Liver (tissue), 9 donors: ENCODE data around the gene TBC1D5. TPM values are rescaled to one million over a fixed set of nuclear protein-coding genes. Genes with fewer than 3 reads are reported as not detected.

Source experiments
- DNase-seq: peaks from one replicate; pipeline ENCODE4 v3.0.0-alpha.2; 2017; ENCODE audit warnings: low spot score
- H3K27ac ChIP-seq, 2 donors: one replicate each; pipeline ENCODE4 v1.7.0; 2013; ENCODE audit warnings: inconsistent platforms in 2 of 2, low read length in 2 of 2, control low read depth in 1 of 2, low read depth in 1 of 2, mild to moderate bottlenecking in 1 of 2
- H3K27me3 ChIP-seq, 4 donors: one replicate each; pipeline versions ENCODE4 v1.6.1 to v1.7.0; 2013; ENCODE audit warnings: low read length in 3 of 4, inconsistent platforms in 1 of 4, mild to moderate bottlenecking in 1 of 4, moderate library complexity in 1 of 4; ENCODE audit not compliant: control insufficient read depth in 4 of 4, insufficient read depth in 4 of 4
- H3K36me3 ChIP-seq, 4 donors: one replicate each; pipeline versions ENCODE4 v1.6.1 to v1.7.0; 2013; ENCODE audit warnings: low read length in 3 of 4, mild to moderate bottlenecking in 3 of 4, low read depth in 1 of 4, moderate library complexity in 1 of 4; ENCODE audit not compliant: control insufficient read depth in 4 of 4, insufficient read depth in 3 of 4
- H3K4me1 ChIP-seq, 4 donors: one replicate each; pipeline versions ENCODE4 v1.6.1 to v1.7.0; 2013; ENCODE audit warnings: low read length in 3 of 4, mild to moderate bottlenecking in 3 of 4, moderate library complexity in 1 of 4; ENCODE audit not compliant: control insufficient read depth in 4 of 4, insufficient read depth in 4 of 4
- H3K4me3 ChIP-seq, 3 donors: one replicate each; pipeline versions ENCODE4 v1.6.1 to v1.7.0; 2013; ENCODE audit warnings: low read length in 3 of 3, control low read depth in 1 of 3, low read depth in 1 of 3, mild to moderate bottlenecking in 1 of 3
- H3K9ac ChIP-seq, 2 donors: one replicate each; pipeline ENCODE4 v1.7.0; 2013; ENCODE audit warnings: low read length in 2 of 2, mild to moderate bottlenecking in 2 of 2, moderate library complexity in 2 of 2, control low read depth in 1 of 2, low read depth in 1 of 2
- H3K9me3 ChIP-seq, 4 donors: one replicate each; pipeline versions ENCODE4 v1.6.1 to v1.7.0; 2013; ENCODE audit warnings: low read length in 3 of 4; ENCODE audit not compliant: control insufficient read depth in 4 of 4
- EGR1 ChIP-seq, 2 donors: IDR thresholded peaks; 2 replicates each; pipeline ENCODE4 v1.6.1; 2016 to 2018; ENCODE audit warnings: antibody characterized with exemption in 2 of 2, low read depth in 2 of 2
- FOXA1 ChIP-seq: IDR thresholded peaks from 2 replicates; pipeline ENCODE4 v1.6.1; 2016; ENCODE audit warnings: antibody characterized with exemption
- FOXA2 ChIP-seq: IDR thresholded peaks from 2 replicates; pipeline ENCODE4 v1.6.1; 2016; ENCODE audit warnings: antibody characterized with exemption
- GABPA ChIP-seq, 2 donors: IDR thresholded peaks in 1 of 2; conservative IDR thresholded peaks in 1 of 2; 2 replicates each; pipeline ENCODE4 v1.6.1; 2016; ENCODE audit warnings: antibody characterized with exemption in 2 of 2, mild to moderate bottlenecking in 1 of 2, moderate library complexity in 1 of 2
- HNF4A ChIP-seq, 2 donors: conservative IDR thresholded peaks; 2 replicates each; pipeline ENCODE4 v1.6.1; 2016; ENCODE audit warnings: antibody characterized with exemption in 2 of 2, mild to moderate bottlenecking in 2 of 2
- HNF4G ChIP-seq: IDR thresholded peaks from 2 replicates; pipeline ENCODE4 v1.6.1; 2016; ENCODE audit warnings: antibody characterized with exemption
- NR2F2 ChIP-seq: IDR thresholded peaks from 2 replicates; pipeline ENCODE4 v1.6.1; 2016; ENCODE audit warnings: antibody characterized with exemption
- RAD21 ChIP-seq, 2 donors: IDR thresholded peaks; 2 replicates each; pipeline ENCODE4 v1.6.1; 2016; ENCODE audit warnings: antibody characterized with exemption in 2 of 2, mild to moderate bottlenecking in 2 of 2
- REST ChIP-seq: IDR thresholded peaks from 2 replicates; pipeline ENCODE4 v1.6.1; 2016; ENCODE audit warnings: antibody characterized with exemption, mild to moderate bottlenecking
- RXRA ChIP-seq, 2 donors: IDR thresholded peaks; 2 replicates each; pipeline ENCODE4 v1.6.1; 2017 to 2018; ENCODE audit warnings: antibody characterized with exemption in 2 of 2, mild to moderate bottlenecking in 1 of 2
- SP1 ChIP-seq: IDR thresholded peaks from 2 replicates; pipeline ENCODE4 v1.6.1; 2018; ENCODE audit warnings: antibody characterized with exemption, mild to moderate bottlenecking
- WGBS: extraction: QIAGEN DNeasy Blood & Tissue Kit; methylation state at CpG from one replicate; pipeline ENCODE4 v1.1.7; 2013; 5-methylcytosine and 5-hydroxymethylcytosine counted together
- polyA plus RNA-seq, 2 donors: library from polyadenylated mRNA; stranded (reverse) in 1 of 2; unstranded in 1 of 2; fragments of 200-250 nt in 1 of 2; fragments of >200 nt in 1 of 2; fragmentation: Nextera tagmentation in 1 of 2; extraction: Ambion mirVana in 1 of 2; gene quantifications; one replicate each; pipeline versions ENCODE4 v1.2.1 to v1.2.3, GENCODE V29; 2013 to 2015
- total RNA-seq, 2 donors: library from RNA; depleted of rRNA; stranded (reverse); fragments of >200 nt; gene quantifications; one replicate each; pipeline ENCODE4 v1.2.3, GENCODE V29; 2014
- TF ChIP-seq, protein P1 (sequence below): IDR thresholded peaks from 2 replicates; pipeline ENCODE4 v1.6.1; 2016; ENCODE audit warnings: antibody characterized with exemption
- TF ChIP-seq, protein P2 (sequence below): IDR thresholded peaks from 2 replicates; pipeline ENCODE4 v1.6.1; 2016; ENCODE audit warnings: antibody characterized with exemption
- TF ChIP-seq, protein P3 (sequence below): IDR thresholded peaks from 2 replicates; pipeline ENCODE4 v1.6.1; 2016; ENCODE audit warnings: antibody characterized with exemption
- donor health status: healthy.
- donor health status: healthy.
- donor health status: healthy.
- donor health status: healthy.
- donor health status: healthy.

Gene TBC1D5
- total and polyA plus RNA-seq, 4 donors: 9.1 to 45.6 (median 25.6) TPM

- no peaks in the 10 kb centered on the region for H3K27me3 ChIP-seq
- no peaks in the 10 kb centered on the region for H3K36me3 ChIP-seq
- no peak for DNase-seq
- TF ChIP-seq SP1: no peak
- TF ChIP-seq, protein P1, sequence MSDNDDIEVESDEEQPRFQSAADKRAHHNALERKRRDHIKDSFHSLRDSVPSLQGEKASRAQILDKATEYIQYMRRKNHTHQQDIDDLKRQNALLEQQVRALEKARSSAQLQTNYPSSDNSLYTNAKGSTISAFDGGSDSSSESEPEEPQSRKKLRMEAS: no peak
- no peak for TF ChIP-seq EGR1 (IDR thresholded peaks at IDR 0.05; ENCODE audit: low read depth in 2 of 2)
- no peak for TF ChIP-seq RXRA (IDR thresholded peaks at IDR 0.05)
- H3K4me3 ChIP-seq: no peak overlapping the region
- H3K27ac ChIP-seq: no peak overlapping the region
- H3K4me1 ChIP-seq: no peaks in the 10 kb centered on the region
- no peaks in the 10 kb centered on the region for H3K9me3 ChIP-seq
- WGBS: 84% methylated on average over 10 of the region's 10 CpGs
- H3K9ac ChIP-seq: no peak overlapping the region
These were observed 261.3 kb downstream of the TBC1D5 start for GRCh38 chr3:17481116-17481515.

DNA sequence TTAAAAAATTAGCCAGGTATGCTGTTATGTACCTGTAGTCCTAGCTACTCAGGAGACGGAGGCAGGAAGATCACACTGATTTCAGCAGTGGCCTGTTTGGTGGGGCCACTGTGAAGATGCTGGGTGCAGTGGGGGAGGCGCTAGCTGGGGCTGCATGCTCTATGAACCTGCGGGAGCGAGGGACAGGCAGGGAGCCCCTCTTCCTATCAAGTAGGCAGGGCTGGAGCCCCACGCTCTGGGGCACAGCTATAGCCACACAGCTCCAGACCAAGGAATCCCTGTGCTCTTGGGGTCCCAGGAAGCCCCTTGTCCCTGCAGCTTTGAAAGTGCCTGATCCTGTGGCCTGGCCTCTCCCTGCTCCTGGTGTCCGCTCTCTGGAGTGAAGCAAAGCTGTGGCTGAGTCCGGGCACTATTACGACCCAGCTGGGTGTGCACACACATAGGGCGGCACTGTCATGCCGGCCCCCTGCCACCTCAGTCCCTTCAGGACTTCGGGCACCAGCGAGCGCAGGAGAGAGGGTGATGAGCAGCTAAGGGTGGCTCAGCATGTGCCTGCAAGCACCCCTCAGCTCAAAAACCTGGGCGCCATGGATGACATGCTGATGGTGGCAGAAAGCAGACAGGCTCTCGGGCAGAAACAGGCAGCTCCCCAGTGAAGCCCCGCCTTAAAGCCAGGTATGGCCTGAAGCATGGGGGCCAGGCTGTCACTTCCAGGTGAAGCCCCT lies 262.6 kb downstream of the TBC1D5 start:
- H3K36me3 ChIP-seq: no peaks in the 10 kb centered on the region
- DNase-seq: no peak
- H3K27me3 ChIP-seq: no peaks in the 10 kb centered on the region
- 99% methylated on average over 16 of the region's 16 CpGs for WGBS
- H3K4me3 ChIP-seq: no peak overlapping the region
- H3K4me1 ChIP-seq: no peaks in the 10 kb centered on the region
- H3K27ac ChIP-seq: no peak overlapping the region
- no peak overlapping the region for H3K9ac ChIP-seq
- no peaks in the 10 kb centered on the region for H3K9me3 ChIP-seq
- TF ChIP-seq RAD21 (IDR thresholded peaks at IDR 0.05) (no peak), FOXA2 (no peak), RXRA (IDR thresholded peaks at IDR 0.05) (no peak), HNF4A (conservative IDR thresholded peaks at IDR 0.05) (no peak), FOXA1 (no peak), SP1 (no peak), HNF4G (no peak), REST (no peak), NR2F2 (no peak), GABPA (IDR thresholded peaks at IDR 0.05 in 1 of 2, conservative IDR thresholded peaks at IDR 0.05 in 1 of 2) (no peak)
- TF ChIP-seq, protein P2, sequence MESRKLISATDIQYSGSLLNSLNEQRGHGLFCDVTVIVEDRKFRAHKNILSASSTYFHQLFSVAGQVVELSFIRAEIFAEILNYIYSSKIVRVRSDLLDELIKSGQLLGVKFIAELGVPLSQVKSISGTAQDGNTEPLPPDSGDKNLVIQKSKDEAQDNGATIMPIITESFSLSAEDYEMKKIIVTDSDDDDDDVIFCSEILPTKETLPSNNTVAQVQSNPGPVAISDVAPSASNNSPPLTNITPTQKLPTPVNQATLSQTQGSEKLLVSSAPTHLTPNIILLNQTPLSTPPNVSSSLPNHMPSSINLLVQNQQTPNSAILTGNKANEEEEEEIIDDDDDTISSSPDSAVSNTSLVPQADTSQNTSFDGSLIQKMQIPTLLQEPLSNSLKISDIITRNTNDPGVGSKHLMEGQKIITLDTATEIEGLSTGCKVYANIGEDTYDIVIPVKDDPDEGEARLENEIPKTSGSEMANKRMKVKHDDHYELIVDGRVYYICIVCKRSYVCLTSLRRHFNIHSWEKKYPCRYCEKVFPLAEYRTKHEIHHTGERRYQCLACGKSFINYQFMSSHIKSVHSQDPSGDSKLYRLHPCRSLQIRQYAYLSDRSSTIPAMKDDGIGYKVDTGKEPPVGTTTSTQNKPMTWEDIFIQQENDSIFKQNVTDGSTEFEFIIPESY: no peak
- TF ChIP-seq, protein P1: no peak
- TF ChIP-seq, protein P3, sequence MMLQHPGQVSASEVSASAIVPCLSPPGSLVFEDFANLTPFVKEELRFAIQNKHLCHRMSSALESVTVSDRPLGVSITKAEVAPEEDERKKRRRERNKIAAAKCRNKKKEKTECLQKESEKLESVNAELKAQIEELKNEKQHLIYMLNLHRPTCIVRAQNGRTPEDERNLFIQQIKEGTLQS: no peak
